Measurements from ENCODE around the gene ZNF326. TPM values are rescaled to one million over a fixed set of nuclear protein-coding genes. Genes with fewer than 3 reads are reported as not detected.

The ZNF326 gene
- total RNA-seq, 1 donor from 2014 or later, result 57.3 TPM

- H3K9me3 Mint-ChIP-seq, result no peaks in the 10 kb centered on the region
- peaks cover 8% of the 10 kb centered on the region for H3K36me3 Mint-ChIP-seq
- no peak for TF ChIP-seq CTCF (IDR thresholded peaks at IDR 0.05; ENCODE audit: unreplicated experiment)
- H3K4me1 Mint-ChIP-seq, result peaks cover 45% of the 10 kb centered on the region
- no peak for DNase-seq (ENCODE audit: low spot score in 2 of 2, unreplicated experiment in 2 of 2)
- no peaks in the 10 kb centered on the region for H3K27me3 Mint-ChIP-seq (ENCODE audit: low read depth)
- no peak overlapping the region for H3K4me3 Mint-ChIP-seq
- H3K27ac Mint-ChIP-seq, result peak overlapping the region; percentile 27
Measured at GRCh38 chr1:89999628-90000027, 4.7 kb downstream of the ZNF326 start.

- peaks cover 45% of the 10 kb centered on the region for H3K4me1 Mint-ChIP-seq
- TF ChIP-seq CTCF (IDR thresholded peaks at IDR 0.05; ENCODE audit: unreplicated experiment), result no peak
- no peak overlapping the region for H3K4me3 Mint-ChIP-seq
- no peak for DNase-seq (ENCODE audit: low spot score in 2 of 2, unreplicated experiment in 2 of 2)
- peaks cover 12% of the 10 kb centered on the region for H3K36me3 Mint-ChIP-seq
- no peaks in the 10 kb centered on the region for H3K9me3 Mint-ChIP-seq
- no peaks in the 10 kb centered on the region for H3K27me3 Mint-ChIP-seq (ENCODE audit: low read depth)
- no peak overlapping the region for H3K27ac Mint-ChIP-seq
Measured at GRCh38 chr1:90000934-90001676, 6.2 kb downstream of the ZNF326 start.

GRCh38 chr1:90007979-90008404 is 13.1 kb downstream of the ZNF326 start:
- no peak overlapping the region for H3K27ac Mint-ChIP-seq
- peaks cover 37% of the 10 kb centered on the region for H3K36me3 Mint-ChIP-seq
- TF ChIP-seq CTCF (IDR thresholded peaks at IDR 0.05; ENCODE audit: unreplicated experiment), result no peak
- H3K4me3 Mint-ChIP-seq, result no peak overlapping the region
- no peak for DNase-seq (ENCODE audit: low spot score in 2 of 2, unreplicated experiment in 2 of 2)
- no peaks in the 10 kb centered on the region for H3K27me3 Mint-ChIP-seq (ENCODE audit: low read depth)
- H3K9me3 Mint-ChIP-seq, result no peaks in the 10 kb centered on the region
- H3K4me1 Mint-ChIP-seq, result peaks cover 18% of the 10 kb centered on the region

- peaks cover 12% of the 10 kb centered on the region for H3K4me1 Mint-ChIP-seq
- DNase-seq (ENCODE audit: low spot score in 2 of 2, unreplicated experiment in 2 of 2), result no peak
- H3K9me3 Mint-ChIP-seq, result no peaks in the 10 kb centered on the region
- TF ChIP-seq CTCF (IDR thresholded peaks at IDR 0.05; ENCODE audit: unreplicated experiment), result no peak
- no peaks in the 10 kb centered on the region for H3K27me3 Mint-ChIP-seq (ENCODE audit: low read depth)
- no peak overlapping the region for H3K4me3 Mint-ChIP-seq
- peaks cover 49% of the 10 kb centered on the region for H3K36me3 Mint-ChIP-seq
- no peak overlapping the region for H3K27ac Mint-ChIP-seq
Measured at GRCh38 chr1:90012300-90012699, 17.4 kb downstream of the ZNF326 start.

GRCh38 chr1:90023691-90024090 is 28.8 kb downstream of the ZNF326 start:
- H3K27me3 Mint-ChIP-seq (ENCODE audit: low read depth), result no peaks in the 10 kb centered on the region
- TF ChIP-seq CTCF (IDR thresholded peaks at IDR 0.05; ENCODE audit: unreplicated experiment), result no peak
- H3K36me3 Mint-ChIP-seq, result peaks cover 68% of the 10 kb centered on the region
- no peaks in the 10 kb centered on the region for H3K4me1 Mint-ChIP-seq
- no peaks in the 10 kb centered on the region for H3K9me3 Mint-ChIP-seq
- DNase-seq (ENCODE audit: low spot score in 2 of 2, unreplicated experiment in 2 of 2), result no peak
- H3K27ac Mint-ChIP-seq, result no peak overlapping the region
- H3K4me3 Mint-ChIP-seq, result no peak overlapping the region
